Measurements from ENCODE around the gene RNF25.

GRCh38 chr2:218721488-218721887, 49.7 kb upstream of the RNF25 start:
- TF ChIP-seq POLR2A (IDR thresholded peaks at IDR 0.05) (no peak), CTCF (IDR thresholded peaks at IDR 0.05) (no peak)
